MM.1S (cell line): Measurements from ENCODE around the gene ENOX1.

Source experiments
- DNase-seq: peaks from one replicate; pipeline ENCODE4 v3.0.0-alpha.2; 2015
- H2AFZ ChIP-seq: fragments of 300-600 bp; sonication (generic); 2 replicates; pipeline ENCODE4 v1.6.0; 2016; ENCODE audit warnings: antibody characterized with exemption, low read length
- H3F3A ChIP-seq: fragments of 300-600 bp; sonication (generic); 2 replicates; pipeline ENCODE4 v1.6.1; 2016; ENCODE audit warnings: mild to moderate bottlenecking, antibody characterized with exemption, low read length, moderate library complexity, mixed read lengths; ENCODE audit not compliant: insufficient read depth
- H3K27ac ChIP-seq: fragments of 300-600 bp; sonication (generic); 2 replicates; pipeline ENCODE4 v1.5.1; 2016; ENCODE audit warnings: mild to moderate bottlenecking, low read length
- H3K27me3 ChIP-seq: fragments of 300-600 bp; sonication (generic); replicated peaks from 2 replicates; pipeline ENCODE4 v1.6.0; 2016; ENCODE audit warnings: low read length; ENCODE audit not compliant: insufficient read depth
- H3K36me3 ChIP-seq: fragments of 300-600 bp; sonication (generic); replicated peaks from 2 replicates; pipeline ENCODE4 v1.6.1; 2016; ENCODE audit warnings: mild to moderate bottlenecking, low read length, mixed read lengths; ENCODE audit not compliant: insufficient read depth
- H3K4me1 ChIP-seq: fragments of 300-600 bp; sonication (generic); 2 replicates; pipeline ENCODE4 v1.6.1; 2016; ENCODE audit warnings: low read length, mixed read lengths
- H3K4me2 ChIP-seq: fragments of 300-600 bp; sonication (generic); 2 replicates; pipeline ENCODE4 v1.6.0; 2016; ENCODE audit warnings: low read depth, low read length
- H3K4me3 ChIP-seq: fragments of 300-600 bp; sonication (generic); 2 replicates; pipeline ENCODE4 v1.5.1; 2016; ENCODE audit warnings: low read length, mixed read lengths
- H3K79me2 ChIP-seq: fragments of 300-600 bp; sonication (generic); 2 replicates; pipeline ENCODE4 v1.6.1; 2016; ENCODE audit warnings: mixed run types, low read length, mixed read lengths
- H3K9ac ChIP-seq: fragments of 300-600 bp; sonication (generic); 2 replicates; pipeline ENCODE4 v1.6.1; 2016; ENCODE audit warnings: low read length, mixed read lengths
- H3K9me2 ChIP-seq: fragments of 300-600 bp; sonication (generic); replicated peaks from 2 replicates; pipeline ENCODE4 v1.6.1; 2016; ENCODE audit warnings: mild to moderate bottlenecking, low read length, mixed read lengths; ENCODE audit not compliant: insufficient read depth
- H3K9me3 ChIP-seq: fragments of 300-600 bp; sonication (generic); replicated peaks from 2 replicates; pipeline ENCODE4 v1.6.1; 2016; ENCODE audit warnings: mild to moderate bottlenecking, low read length, mixed read lengths; ENCODE audit not compliant: insufficient read depth
- H4K20me1 ChIP-seq: fragments of 300-600 bp; sonication (generic); 2 replicates; pipeline ENCODE4 v1.6.1; 2016; ENCODE audit warnings: mild to moderate bottlenecking, low read length, moderate library complexity, mixed read lengths; ENCODE audit not compliant: insufficient read depth
- EZH2 ChIP-seq: fragments of 300-600 bp; sonication (generic); optimal IDR thresholded peaks from 2 replicates; pipeline ENCODE3; 2017; ENCODE audit warnings: low read depth, mild to moderate bottlenecking, antibody characterized with exemption, low read length, mixed read lengths
- EZH2phosphoT487 ChIP-seq: fragments of 300-600 bp; sonication (generic); IDR thresholded peaks from 2 replicates; pipeline ENCODE4 v1.6.1; 2018; ENCODE audit warnings: antibody characterized with exemption, low read length
- TF ChIP-seq, protein P1 (sequence below): fragments of 300-600 bp; sonication (generic); IDR thresholded peaks from 2 replicates; pipeline ENCODE4 v1.5.1; 2016; ENCODE audit warnings: antibody characterized with exemption, low read length, mixed read lengths

Gene ENOX1

DNA sequence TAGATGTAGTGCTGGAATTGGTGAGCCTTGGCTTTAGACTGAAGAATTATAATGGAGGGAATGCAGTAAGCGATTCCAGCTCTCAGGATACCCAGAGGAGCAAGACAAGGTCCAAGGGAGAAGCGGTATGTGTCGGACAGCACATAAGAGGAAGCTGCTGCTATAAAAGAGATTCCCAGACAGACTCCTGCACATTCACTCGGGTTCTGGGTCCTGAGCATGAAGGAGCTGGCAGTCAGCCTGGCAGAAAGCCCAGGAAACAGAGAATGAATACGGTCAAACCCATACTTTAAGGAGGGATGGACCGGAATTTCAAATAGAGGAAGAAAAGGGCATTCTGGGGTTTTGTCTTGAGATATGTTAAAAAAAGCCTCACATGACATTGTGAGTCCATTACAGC is 455.1 kb downstream of the ENOX1 start:
- Histone ChIP-seq H4K20me1 (no peaks in the 10 kb centered on the region), H3K4me1 (no peaks in the 10 kb centered on the region), H2AFZ (no peak overlapping the region), H3K4me3 (no peak overlapping the region), H3K27me3 (no peaks in the 10 kb centered on the region), H3K9me2 (no peaks in the 10 kb centered on the region), H3K27ac (no peak overlapping the region), H3K79me2 (no peaks in the 10 kb centered on the region), H3K9ac (no peak overlapping the region), H3K9me3 (no peaks in the 10 kb centered on the region), H3F3A (no peaks in the 10 kb centered on the region), H3K36me3 (no peaks in the 10 kb centered on the region), H3K4me2 (no peak overlapping the region)
- no peak for TF ChIP-seq EZH2phosphoT487
- no peak for TF ChIP-seq EZH2
- TF ChIP-seq, protein P1, sequence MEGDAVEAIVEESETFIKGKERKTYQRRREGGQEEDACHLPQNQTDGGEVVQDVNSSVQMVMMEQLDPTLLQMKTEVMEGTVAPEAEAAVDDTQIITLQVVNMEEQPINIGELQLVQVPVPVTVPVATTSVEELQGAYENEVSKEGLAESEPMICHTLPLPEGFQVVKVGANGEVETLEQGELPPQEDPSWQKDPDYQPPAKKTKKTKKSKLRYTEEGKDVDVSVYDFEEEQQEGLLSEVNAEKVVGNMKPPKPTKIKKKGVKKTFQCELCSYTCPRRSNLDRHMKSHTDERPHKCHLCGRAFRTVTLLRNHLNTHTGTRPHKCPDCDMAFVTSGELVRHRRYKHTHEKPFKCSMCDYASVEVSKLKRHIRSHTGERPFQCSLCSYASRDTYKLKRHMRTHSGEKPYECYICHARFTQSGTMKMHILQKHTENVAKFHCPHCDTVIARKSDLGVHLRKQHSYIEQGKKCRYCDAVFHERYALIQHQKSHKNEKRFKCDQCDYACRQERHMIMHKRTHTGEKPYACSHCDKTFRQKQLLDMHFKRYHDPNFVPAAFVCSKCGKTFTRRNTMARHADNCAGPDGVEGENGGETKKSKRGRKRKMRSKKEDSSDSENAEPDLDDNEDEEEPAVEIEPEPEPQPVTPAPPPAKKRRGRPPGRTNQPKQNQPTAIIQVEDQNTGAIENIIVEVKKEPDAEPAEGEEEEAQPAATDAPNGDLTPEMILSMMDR: no peak
- DNase-seq: no peak

DNA sequence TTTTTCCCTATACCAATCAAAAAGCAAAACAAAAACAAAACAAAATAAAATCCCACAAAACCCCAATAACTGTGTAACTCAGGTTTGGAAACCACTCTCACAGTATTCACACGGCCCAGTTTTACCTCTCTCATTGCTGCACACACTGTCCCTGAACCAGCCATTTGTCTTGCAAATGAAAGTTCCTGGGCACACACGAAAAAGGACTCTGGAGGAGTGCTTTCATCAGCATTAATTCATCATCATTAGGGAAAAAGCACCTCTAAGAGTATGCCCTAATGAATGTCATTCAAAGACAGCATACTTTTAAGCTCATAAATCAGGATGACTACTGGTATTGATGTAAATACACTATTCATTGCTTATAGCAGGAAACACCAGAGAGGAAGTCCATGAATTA is 457.1 kb downstream of the ENOX1 start:
- no peaks in the 10 kb centered on the region for H3K36me3 ChIP-seq
- H3K9ac ChIP-seq: no peak overlapping the region
- no peaks in the 10 kb centered on the region for H3K79me2 ChIP-seq
- no peaks in the 10 kb centered on the region for H3K9me2 ChIP-seq
- H3K4me1 ChIP-seq: no peaks in the 10 kb centered on the region
- H3K27me3 ChIP-seq: no peaks in the 10 kb centered on the region
- H3F3A ChIP-seq: no peaks in the 10 kb centered on the region
- no peak for TF ChIP-seq EZH2phosphoT487
- no peak for TF ChIP-seq EZH2
- TF ChIP-seq, protein P1: no peak
- DNase-seq: no peak
- no peak overlapping the region for H3K27ac ChIP-seq
- H3K4me2 ChIP-seq: no peak overlapping the region
- H3K4me3 ChIP-seq: no peak overlapping the region
- H2AFZ ChIP-seq: no peak overlapping the region
- no peaks in the 10 kb centered on the region for H3K9me3 ChIP-seq
- no peaks in the 10 kb centered on the region for H4K20me1 ChIP-seq

DNA sequence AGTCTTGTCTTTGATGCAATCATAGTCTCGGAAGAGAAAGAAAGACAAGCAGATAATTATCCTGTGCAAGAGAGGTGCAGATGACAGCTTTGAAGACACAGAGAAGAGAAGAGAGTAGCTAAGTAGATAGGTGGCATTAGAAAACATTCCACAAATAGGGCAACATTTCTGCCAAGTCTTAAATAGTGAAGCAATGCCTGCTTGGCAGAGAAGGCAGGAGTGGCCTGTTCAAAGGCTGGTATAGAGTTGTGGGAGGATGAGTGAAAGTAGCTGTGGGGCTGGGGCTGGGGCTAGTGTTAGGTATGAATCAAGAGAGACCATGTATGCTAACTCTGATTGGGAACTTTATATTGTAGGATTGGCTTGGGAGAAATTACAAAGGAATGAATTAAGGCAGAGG is 457.9 kb downstream of the ENOX1 start:
- H3K79me2 ChIP-seq: no peaks in the 10 kb centered on the region
- H3K4me1 ChIP-seq: no peaks in the 10 kb centered on the region
- no peaks in the 10 kb centered on the region for H3K27me3 ChIP-seq
- H4K20me1 ChIP-seq: no peaks in the 10 kb centered on the region
- H3F3A ChIP-seq: no peaks in the 10 kb centered on the region
- no peak for DNase-seq
- H3K27ac ChIP-seq: no peak overlapping the region
- no peaks in the 10 kb centered on the region for H3K36me3 ChIP-seq
- H3K9me3 ChIP-seq: no peaks in the 10 kb centered on the region
- H3K9me2 ChIP-seq: no peaks in the 10 kb centered on the region
- H3K9ac ChIP-seq: no peak overlapping the region
- no peak overlapping the region for H3K4me3 ChIP-seq
- H2AFZ ChIP-seq: no peak overlapping the region
- no peak for TF ChIP-seq EZH2
- TF ChIP-seq, protein P1: no peak
- TF ChIP-seq EZH2phosphoT487: no peak
- no peak overlapping the region for H3K4me2 ChIP-seq
